Effector memory CD8-positive, alpha-beta T cell (primary cell): Measurements from ENCODE around the gene C1QL1.
"Not testable (repeated sequence)": the region's sequence is repeated elsewhere in the genome, so short reads cannot be mapped to it uniquely, and the experiment has no call there.

Experiments
- ATAC-seq: fragments of 150-1000 bp; cut with Tn5 transposase; replicated peaks from 2 replicates; pipeline ENCODE4 v1.10.0; 2021; ENCODE audit warnings: mild to moderate bottlenecking, moderate library complexity
- DNase-seq, 3 experiments: peaks; one replicate each; pipeline ENCODE4 v3.0.0; 2021
- H3K27ac Mint-ChIP-seq, 2 donors: one replicate each; pipeline ENCODE4 v1.8.0; 2022; ENCODE audit warnings: mild to moderate bottlenecking in 2 of 2, mixed read lengths in 2 of 2, moderate library complexity in 2 of 2
- H3K27me3 Mint-ChIP-seq, 2 donors: one replicate each; pipeline ENCODE4 v1.8.0; 2022; ENCODE audit warnings: mixed read lengths in 2 of 2
- H3K36me3 Mint-ChIP-seq: one replicate; pipeline ENCODE4 v1.8.0; 2022; ENCODE audit warnings: mild to moderate bottlenecking, moderate library complexity, mixed read lengths; ENCODE audit not compliant: insufficient read depth
- H3K4me1 Mint-ChIP-seq, 2 donors: one replicate each; pipeline ENCODE4 v1.8.0; 2022; ENCODE audit warnings: low read depth in 2 of 2, mixed read lengths in 2 of 2
- H3K4me3 Mint-ChIP-seq, 2 donors: one replicate each; pipeline ENCODE4 v1.8.0; 2022; ENCODE audit warnings: mild to moderate bottlenecking in 2 of 2, mixed read lengths in 2 of 2, moderate library complexity in 2 of 2
- H3K9me3 Mint-ChIP-seq, 2 donors: one replicate each; pipeline ENCODE4 v1.8.0; 2022; ENCODE audit warnings: mixed read lengths in 2 of 2

Gene C1QL1

GRCh38 chr17:44965481-44966234, 2.4 kb downstream of the C1QL1 start:
- ATAC-seq (no peak), DNase-seq (no peak)
- Mint-ChIP-seq H3K27me3 (peaks cover 67 to 77% of the 10 kb centered on the region in 2 donors), H3K4me3 (peak overlapping the region; percentile 0 to 1), H3K27ac (no peak overlapping the region), H3K9me3 (no peaks in the 10 kb centered on the region), H3K4me1 (peaks cover 14 to 21% of the 10 kb centered on the region in 2 donors), H3K36me3 (no peaks in the 10 kb centered on the region)

GRCh38 chr17:44961921-44962350, 6.2 kb downstream of the C1QL1 start:
- Mint-ChIP-seq H3K9me3 (no peaks in the 10 kb centered on the region), H3K27ac (no peak overlapping the region), H3K27me3 (peaks cover 71 to 91% of the 10 kb centered on the region in 2 donors), H3K36me3 (no peaks in the 10 kb centered on the region), H3K4me1 (peaks cover 2 to 8% of the 10 kb centered on the region in 2 donors), H3K4me3 (no peak overlapping the region)
- ATAC-seq (no peak), DNase-seq (no peak)

GRCh38 chr17:44960691-44961090, 7.4 kb downstream of the C1QL1 start:
- H3K4me3 Mint-ChIP-seq: peak overlapping the region in 1 of 2 donors; percentile 27
- H3K27me3 Mint-ChIP-seq: peaks cover 71 to 91% of the 10 kb centered on the region in 2 donors
- H3K9me3 Mint-ChIP-seq: no peaks in the 10 kb centered on the region
- no peak overlapping the region for H3K27ac Mint-ChIP-seq
- no peaks in the 10 kb centered on the region for H3K36me3 Mint-ChIP-seq
- ATAC-seq (no peak), DNase-seq (no peak)
- H3K4me1 Mint-ChIP-seq: peaks cover 0 to 3% of the 10 kb centered on the region in 2 donors

- Mint-ChIP-seq H3K27me3 (peaks cover 71 to 91% of the 10 kb centered on the region in 2 donors), H3K36me3 (no peaks in the 10 kb centered on the region), H3K4me1 (peaks cover 0 to 2% of the 10 kb centered on the region in 2 donors), H3K27ac (no peak overlapping the region), H3K9me3 (no peaks in the 10 kb centered on the region), H3K4me3 (no peak overlapping the region)
- no peak for ATAC-seq
- no peak for DNase-seq
Measured at GRCh38 chr17:44959821-44960531, 8.1 kb downstream of the C1QL1 start.

- Mint-ChIP-seq H3K36me3 (no peaks in the 10 kb centered on the region), H3K4me1 (peaks cover 0 to 2% of the 10 kb centered on the region in 2 donors), H3K9me3 (no peaks in the 10 kb centered on the region), H3K27me3 (peaks cover 48 to 68% of the 10 kb centered on the region in 2 donors), H3K4me3 (no peak overlapping the region), H3K27ac (no peak overlapping the region)
- DNase-seq (no peak), ATAC-seq (no peak)
Measured at GRCh38 chr17:44956998-44957981, 10.8 kb downstream of the C1QL1 start.

- H3K27me3 Mint-ChIP-seq: peaks cover 46 to 62% of the 10 kb centered on the region in 2 donors
- H3K9me3 Mint-ChIP-seq: no peaks in the 10 kb centered on the region
- H3K27ac Mint-ChIP-seq: no peak overlapping the region
- DNase-seq (no peak), ATAC-seq (no peak)
- H3K4me3 Mint-ChIP-seq: no peak overlapping the region
- no peaks in the 10 kb centered on the region for H3K36me3 Mint-ChIP-seq
- peaks cover 0 to 2% of the 10 kb centered on the region in 2 donors for H3K4me1 Mint-ChIP-seq
Measured at GRCh38 chr17:44955674-44956425, 12.3 kb downstream of the C1QL1 start.

GRCh38 chr17:44952946-44953475, 15.1 kb downstream of the C1QL1 start:
- no peak for ATAC-seq
- Mint-ChIP-seq H3K4me3 (no peak overlapping the region), H3K27ac (no peak overlapping the region), H3K36me3 (no peaks in the 10 kb centered on the region), H3K4me1 (peaks cover 0 to 2% of the 10 kb centered on the region in 2 donors), H3K27me3 (peaks cover 30 to 33% of the 10 kb centered on the region in 2 donors), H3K9me3 (no peaks in the 10 kb centered on the region)
- no peak for DNase-seq

- H3K36me3 Mint-ChIP-seq: peaks cover 3% of the 10 kb centered on the region
- ATAC-seq: no peak
- peaks cover 6% of the 10 kb centered on the region in 2 donors for H3K4me1 Mint-ChIP-seq
- no peaks in the 10 kb centered on the region for H3K9me3 Mint-ChIP-seq
- DNase-seq: no peak
- no peaks in the 10 kb centered on the region for H3K27me3 Mint-ChIP-seq
- H3K4me3 Mint-ChIP-seq: peak overlapping the region; percentile 87 to 91
- peak overlapping the region; percentile 83 to 92 for H3K27ac Mint-ChIP-seq
Measured at GRCh38 chr17:44948315-44948795, 19.7 kb downstream of the C1QL1 start.

GRCh38 chr17:44947461-44948314, 20.4 kb downstream of the C1QL1 start, which contains the start of gene KIF18B:
Gene KIF18B (minus strand): TSS chr17:44947773. CDS start chr17:44936344, 11,429 bp downstream.
- Mint-ChIP-seq H3K27me3 (no peaks in the 10 kb centered on the region), H3K27ac (peak within 1 kb of the TSS; percentile 83 to 92), H3K4me1 (peaks cover 6% of the 10 kb centered on the region in 2 donors), H3K9me3 (no peaks in the 10 kb centered on the region), H3K4me3 (peak within 1 kb of the TSS; percentile 87 to 91), H3K36me3 (peaks cover 6% of the 10 kb centered on the region)
- ATAC-seq (peak; percentile 99), DNase-seq (peak; percentile 87 to 88 (median 88))

- not testable (repeated sequence) for H3K4me3 Mint-ChIP-seq, H3K36me3 Mint-ChIP-seq, H3K9me3 Mint-ChIP-seq, H3K4me1 Mint-ChIP-seq, ATAC-seq, H3K27ac Mint-ChIP-seq, DNase-seq, H3K27me3 Mint-ChIP-seq
Measured at GRCh38 chr17:44945652-44946051, 22.5 kb downstream of the C1QL1 start.

GRCh38 chr17:44942456-44942855, 25.6 kb downstream of the C1QL1 start:
- peaks cover 3% of the 10 kb centered on the region for H3K36me3 Mint-ChIP-seq
- no peaks in the 10 kb centered on the region for H3K27me3 Mint-ChIP-seq
- H3K27ac Mint-ChIP-seq: peak overlapping the region; percentile 9 to 28
- no peak for DNase-seq
- no peak for ATAC-seq
- H3K4me3 Mint-ChIP-seq: no peak overlapping the region
- H3K4me1 Mint-ChIP-seq: peaks cover 3 to 6% of the 10 kb centered on the region in 2 donors
- H3K9me3 Mint-ChIP-seq: no peaks in the 10 kb centered on the region
